HUES64 (cell line): ENCODE data around the gene PTPRU.

Experiments used
- H3K27ac ChIP-seq: 2 replicates; pipeline ENCODE4 v1.7.0; 2013; ENCODE audit warnings: low read depth, low read length, inconsistent platforms
- H3K27me3 ChIP-seq: 2 replicates; pipeline ENCODE4 v1.6.1; 2013; ENCODE audit warnings: mild to moderate bottlenecking, low read length; ENCODE audit not compliant: insufficient read depth
- H3K36me3 ChIP-seq: 2 replicates; pipeline ENCODE4 v1.6.1; 2013; ENCODE audit warnings: mild to moderate bottlenecking, low read length; ENCODE audit not compliant: insufficient read depth
- H3K4me1 ChIP-seq: 2 replicates; pipeline ENCODE4 v1.6.1; 2013; ENCODE audit warnings: mild to moderate bottlenecking, low read length, moderate library complexity; ENCODE audit not compliant: insufficient read depth
- H3K4me3 ChIP-seq: 2 replicates; pipeline ENCODE4 v1.5.1; 2013; ENCODE audit warnings: mild to moderate bottlenecking, low read length, moderate library complexity
- H3K9ac ChIP-seq: 2 replicates; pipeline ENCODE4 v1.6.1; 2013; ENCODE audit warnings: mild to moderate bottlenecking, low read depth, low read length
- H3K9me3 ChIP-seq: 2 replicates; pipeline ENCODE4 v1.6.1; 2013; ENCODE audit warnings: low read depth, low read length; ENCODE audit not compliant: insufficient read depth
- WGBS: fragments of 150-250, 120-280 bp; methylation state at CpG from one replicate; pipeline ENCODE4 v1.1.7; 2013; ENCODE audit warnings: missing lambda C conversion rate; 5-methylcytosine and 5-hydroxymethylcytosine counted together

PTPRU gene

GRCh38 chr1:29372108-29372507 lies 135.8 kb downstream of the PTPRU start:
- no peak overlapping the region for H3K4me3 ChIP-seq
- no peaks in the 10 kb centered on the region for H3K36me3 ChIP-seq
- H3K9ac ChIP-seq, result no peak overlapping the region
- peaks cover 11% of the 10 kb centered on the region; the same call in 1 of the 2 replicates for H3K9me3 ChIP-seq
- no peaks in the 10 kb centered on the region for H3K27me3 ChIP-seq
- H3K27ac ChIP-seq, result no peak overlapping the region
- no peaks in the 10 kb centered on the region for H3K4me1 ChIP-seq
- 89% methylated on average over 4 of the region's 4 CpGs for WGBS
